RWPE2 (cell line): ENCODE results near the gene MSMB.

Experiments used
- ATAC-seq: fragments of 200-7000 bp; cut with Tn5 transposase; 3 replicates; pipeline ENCODE4 v1.9.1; 2021; ENCODE audit warnings: low read depth
- DNase-seq: peaks from one replicate; pipeline ENCODE4 v3.0.0-alpha.2; 2020; ENCODE audit warnings: low spot score
- H3K27ac ChIP-seq: fragments of 450-650 bp; 2 replicates; pipeline ENCODE4 v1.5.1; 2017; ENCODE audit warnings: mild to moderate bottlenecking; ENCODE audit not compliant: poor library complexity, severe bottlenecking
- H3K27me3 ChIP-seq: fragments of 250-450 bp; sonication (Bioruptor Pico); 2 replicates; pipeline ENCODE4 v1.5.1; 2021; ENCODE audit warnings: mild to moderate bottlenecking, moderate library complexity; ENCODE audit not compliant: insufficient read depth, poor library complexity, severe bottlenecking
- H3K36me3 ChIP-seq: fragments of 250-450 bp; sonication (Bioruptor Pico); 2 replicates; pipeline ENCODE4 v1.5.1; 2020; ENCODE audit warnings: low read depth, mild to moderate bottlenecking, moderate library complexity
- H3K4me1 ChIP-seq: fragments of 250-450 bp; sonication (Bioruptor Pico); 2 replicates; pipeline ENCODE4 v1.5.1; 2021; ENCODE audit warnings: mild to moderate bottlenecking, moderate library complexity; ENCODE audit not compliant: insufficient read depth, poor library complexity, severe bottlenecking
- H3K4me3 ChIP-seq: fragments of 250-450 bp; sonication (Bioruptor Pico); 2 replicates; pipeline ENCODE4 v1.5.1; 2021; ENCODE audit warnings: mild to moderate bottlenecking, moderate library complexity; ENCODE audit not compliant: severe bottlenecking
- H3K9me3 ChIP-seq: fragments of 250-450 bp; sonication (Bioruptor Pico); 2 replicates; pipeline ENCODE4 v1.5.1; 2021; ENCODE audit warnings: mild to moderate bottlenecking, moderate library complexity; ENCODE audit not compliant: severe bottlenecking
- TF ChIP-seq, protein P1 (sequence below): fragments of 450-650 bp; IDR thresholded peaks from one replicate; pipeline ENCODE4 v1.5.1; 2017; ENCODE audit warnings: mild to moderate bottlenecking, moderate library complexity; ENCODE audit not compliant: poor library complexity, severe bottlenecking

The MSMB gene

DNA sequence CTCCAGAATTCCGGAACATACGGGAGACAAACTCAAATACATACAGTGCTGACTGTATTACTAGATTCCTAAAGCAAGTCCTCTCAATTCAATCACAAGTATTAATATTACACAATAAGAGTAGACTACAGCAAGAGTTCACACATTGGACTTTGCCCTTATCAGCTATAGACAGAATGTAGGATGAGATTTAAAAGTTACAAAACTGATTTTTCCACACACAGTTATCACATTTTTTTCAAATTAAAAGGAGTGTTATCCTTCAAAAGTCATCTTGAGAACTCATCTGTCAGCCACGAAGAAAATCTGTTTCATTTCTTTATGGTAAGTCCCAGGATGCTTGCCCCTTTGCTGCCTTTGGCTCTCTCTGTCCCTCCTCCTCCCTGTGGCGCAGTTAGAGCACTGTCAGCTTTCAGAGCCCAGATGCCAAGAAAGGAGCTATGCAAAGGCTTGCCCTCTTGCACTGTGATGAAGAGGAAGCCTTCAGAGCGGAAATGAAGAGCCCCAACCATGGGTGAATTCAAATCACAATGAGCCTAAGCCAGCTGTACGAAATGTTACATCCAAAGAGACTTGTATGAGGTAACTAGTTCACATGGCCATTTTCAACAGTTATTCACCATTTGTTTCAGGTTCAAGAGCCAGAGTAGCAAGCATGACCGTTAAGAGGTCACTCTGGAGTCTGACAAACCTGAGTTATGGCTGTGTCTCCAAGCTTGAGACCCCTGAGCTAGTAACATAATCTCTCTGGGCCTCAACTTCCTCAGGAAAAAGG is 26.3 kb downstream of the MSMB start:
- no peak overlapping the region for H3K27ac ChIP-seq
- H3K4me1 ChIP-seq: peaks cover 17% of the 10 kb centered on the region
- ATAC-seq (no peak), DNase-seq (no peak)
- H3K27me3 ChIP-seq: no peaks in the 10 kb centered on the region
- H3K36me3 ChIP-seq: peaks cover 22% of the 10 kb centered on the region
- TF ChIP-seq, protein P1, sequence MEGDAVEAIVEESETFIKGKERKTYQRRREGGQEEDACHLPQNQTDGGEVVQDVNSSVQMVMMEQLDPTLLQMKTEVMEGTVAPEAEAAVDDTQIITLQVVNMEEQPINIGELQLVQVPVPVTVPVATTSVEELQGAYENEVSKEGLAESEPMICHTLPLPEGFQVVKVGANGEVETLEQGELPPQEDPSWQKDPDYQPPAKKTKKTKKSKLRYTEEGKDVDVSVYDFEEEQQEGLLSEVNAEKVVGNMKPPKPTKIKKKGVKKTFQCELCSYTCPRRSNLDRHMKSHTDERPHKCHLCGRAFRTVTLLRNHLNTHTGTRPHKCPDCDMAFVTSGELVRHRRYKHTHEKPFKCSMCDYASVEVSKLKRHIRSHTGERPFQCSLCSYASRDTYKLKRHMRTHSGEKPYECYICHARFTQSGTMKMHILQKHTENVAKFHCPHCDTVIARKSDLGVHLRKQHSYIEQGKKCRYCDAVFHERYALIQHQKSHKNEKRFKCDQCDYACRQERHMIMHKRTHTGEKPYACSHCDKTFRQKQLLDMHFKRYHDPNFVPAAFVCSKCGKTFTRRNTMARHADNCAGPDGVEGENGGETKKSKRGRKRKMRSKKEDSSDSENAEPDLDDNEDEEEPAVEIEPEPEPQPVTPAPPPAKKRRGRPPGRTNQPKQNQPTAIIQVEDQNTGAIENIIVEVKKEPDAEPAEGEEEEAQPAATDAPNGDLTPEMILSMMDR: no peak
- no peak overlapping the region for H3K4me3 ChIP-seq
- no peaks in the 10 kb centered on the region for H3K9me3 ChIP-seq

- H3K27ac ChIP-seq: no peak overlapping the region
- peaks cover 28% of the 10 kb centered on the region for H3K36me3 ChIP-seq
- TF ChIP-seq, protein P1: no peak
- H3K4me1 ChIP-seq: peaks cover 17% of the 10 kb centered on the region
- DNase-seq: no peak
- no peaks in the 10 kb centered on the region for H3K9me3 ChIP-seq
- no peaks in the 10 kb centered on the region for H3K27me3 ChIP-seq
- ATAC-seq: no peak
- H3K4me3 ChIP-seq: no peak overlapping the region
These were observed 26.9 kb downstream of the MSMB start for GRCh38 chr10:46019177-46019528.

DNA sequence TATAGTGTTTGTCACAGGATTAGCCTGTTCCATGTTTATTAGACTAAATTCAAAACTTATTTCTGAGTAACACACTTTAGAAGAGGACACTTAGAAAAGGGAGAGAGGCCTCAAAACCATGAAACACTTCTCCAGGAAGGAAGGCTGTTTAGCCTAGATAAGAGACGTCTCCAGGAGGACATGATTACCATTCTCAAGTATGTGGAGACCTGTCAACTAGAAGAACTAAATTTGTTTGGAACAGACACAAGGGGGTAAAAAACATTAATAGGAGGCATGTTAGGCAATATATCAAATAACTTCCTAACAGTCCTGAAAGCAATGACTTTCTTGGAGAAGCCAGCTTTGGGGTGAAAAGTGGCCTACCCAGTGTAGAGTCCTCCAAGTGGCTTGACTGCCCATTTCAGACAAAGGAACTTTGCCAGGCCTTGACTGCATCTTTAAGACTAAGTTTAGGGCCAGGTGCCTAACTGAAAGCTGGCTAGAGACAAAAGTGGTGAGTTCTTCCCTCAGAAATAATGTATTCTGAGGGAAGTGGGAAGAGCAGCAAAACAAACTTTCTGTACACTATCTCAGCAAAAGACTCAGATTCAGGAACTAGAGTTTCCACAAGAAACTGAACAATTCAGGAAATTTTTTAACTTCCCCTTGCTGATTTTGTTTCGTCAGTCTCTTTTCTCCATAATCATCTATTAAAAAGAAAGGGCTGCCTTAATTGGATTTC is 27.5 kb downstream of the MSMB start:
- DNase-seq: no peak
- H3K9me3 ChIP-seq: no peaks in the 10 kb centered on the region
- H3K27me3 ChIP-seq: no peaks in the 10 kb centered on the region
- H3K36me3 ChIP-seq: peaks cover 33% of the 10 kb centered on the region
- H3K27ac ChIP-seq: no peak overlapping the region
- peaks cover 14% of the 10 kb centered on the region for H3K4me1 ChIP-seq
- no peak for ATAC-seq
- no peak overlapping the region for H3K4me3 ChIP-seq
- TF ChIP-seq, protein P1: no peak

- ATAC-seq (no peak), DNase-seq (no peak)
- Histone ChIP-seq H3K27ac (no peak overlapping the region), H3K9me3 (no peaks in the 10 kb centered on the region), H3K27me3 (no peaks in the 10 kb centered on the region), H3K4me3 (no peak overlapping the region), H3K36me3 (peaks cover 42% of the 10 kb centered on the region), H3K4me1 (peaks cover 12% of the 10 kb centered on the region)
- TF ChIP-seq, protein P1: no peak
These were observed 28.3 kb downstream of the MSMB start for GRCh38 chr10:46017733-46018132.

DNA sequence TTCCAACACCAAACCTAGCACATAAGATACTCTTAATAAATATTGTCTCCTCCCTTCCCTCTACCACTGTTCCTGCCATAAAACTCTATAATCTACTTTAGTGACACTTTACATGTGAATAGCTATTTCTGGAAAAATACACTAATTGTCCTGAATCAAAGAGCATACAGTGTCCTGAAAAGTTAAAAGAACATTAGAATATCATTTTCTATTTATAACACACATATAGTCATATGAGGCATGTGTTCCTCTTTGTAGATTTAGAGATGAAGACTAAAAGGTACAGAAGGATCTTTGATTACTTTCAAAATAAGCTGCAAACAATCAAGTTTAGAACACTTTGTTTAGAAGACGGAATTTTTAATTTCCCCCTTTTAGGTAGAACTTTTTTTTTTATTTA is 29.3 kb downstream of the MSMB start:
- Histone ChIP-seq H3K36me3 (peaks cover 51% of the 10 kb centered on the region), H3K4me3 (no peak overlapping the region), H3K27me3 (no peaks in the 10 kb centered on the region), H3K9me3 (no peaks in the 10 kb centered on the region), H3K27ac (no peak overlapping the region), H3K4me1 (peaks cover 7% of the 10 kb centered on the region)
- DNase-seq: no peak
- TF ChIP-seq, protein P1: no peak
- ATAC-seq: no peak
